ENCODE data around the gene RGCC.

Gene RGCC

DNA sequence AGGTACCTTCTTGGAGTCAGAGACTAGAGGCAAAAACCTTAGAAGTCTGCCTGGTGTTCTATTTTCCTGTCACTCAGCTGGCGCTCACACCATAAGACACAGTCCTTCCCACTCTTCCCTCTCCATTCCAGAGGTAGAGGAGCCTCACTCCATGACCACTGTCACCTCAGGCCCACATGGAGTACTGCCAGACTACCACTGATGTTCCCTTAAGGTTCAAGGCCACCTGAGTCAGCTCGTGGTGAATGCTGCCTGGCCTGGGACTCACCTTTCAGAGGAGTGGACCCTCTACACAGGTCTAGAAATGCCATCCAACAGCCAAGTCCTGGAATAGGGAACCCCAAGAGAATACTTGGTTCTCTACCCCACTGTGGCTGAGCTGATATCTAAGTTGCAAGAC, 29.9 kb downstream of the RGCC start:
- Histone ChIP-seq H3K4me2 (ENCODE audit: low read depth, low read length) (no peak overlapping the region), H3K9me3 (replicated peaks; ENCODE audit: insufficient read depth, low read length) (no peaks in the 10 kb centered on the region), H3K4me1 (ENCODE audit: low read length) (peaks cover 12% of the 10 kb centered on the region), H3K9me2 (replicated peaks; ENCODE audit: insufficient read depth, low read length) (no peaks in the 10 kb centered on the region), H3K9ac (ENCODE audit: low read length) (no peak overlapping the region), H2AFZ (ENCODE audit: low read length) (no peak overlapping the region), H3K27ac (ENCODE audit: low read length) (no peak overlapping the region), H3K79me2 (ENCODE audit: low read length) (no peaks in the 10 kb centered on the region), H3K36me3 (replicated peaks; ENCODE audit: insufficient read depth, low read length) (no peaks in the 10 kb centered on the region), H3F3A (ENCODE audit: insufficient read depth, low read length) (peaks cover 11% of the 10 kb centered on the region; the same call in 1 of the 2 replicates), H4K20me1 (ENCODE audit: insufficient read depth, low read length) (no peaks in the 10 kb centered on the region), H3K4me3 (ENCODE audit: low read length) (no peak overlapping the region), H3K27me3 (replicated peaks; ENCODE audit: insufficient read depth, low read length) (no peaks in the 10 kb centered on the region)
- no peak for DNase-seq
- TF ChIP-seq, protein P1, sequence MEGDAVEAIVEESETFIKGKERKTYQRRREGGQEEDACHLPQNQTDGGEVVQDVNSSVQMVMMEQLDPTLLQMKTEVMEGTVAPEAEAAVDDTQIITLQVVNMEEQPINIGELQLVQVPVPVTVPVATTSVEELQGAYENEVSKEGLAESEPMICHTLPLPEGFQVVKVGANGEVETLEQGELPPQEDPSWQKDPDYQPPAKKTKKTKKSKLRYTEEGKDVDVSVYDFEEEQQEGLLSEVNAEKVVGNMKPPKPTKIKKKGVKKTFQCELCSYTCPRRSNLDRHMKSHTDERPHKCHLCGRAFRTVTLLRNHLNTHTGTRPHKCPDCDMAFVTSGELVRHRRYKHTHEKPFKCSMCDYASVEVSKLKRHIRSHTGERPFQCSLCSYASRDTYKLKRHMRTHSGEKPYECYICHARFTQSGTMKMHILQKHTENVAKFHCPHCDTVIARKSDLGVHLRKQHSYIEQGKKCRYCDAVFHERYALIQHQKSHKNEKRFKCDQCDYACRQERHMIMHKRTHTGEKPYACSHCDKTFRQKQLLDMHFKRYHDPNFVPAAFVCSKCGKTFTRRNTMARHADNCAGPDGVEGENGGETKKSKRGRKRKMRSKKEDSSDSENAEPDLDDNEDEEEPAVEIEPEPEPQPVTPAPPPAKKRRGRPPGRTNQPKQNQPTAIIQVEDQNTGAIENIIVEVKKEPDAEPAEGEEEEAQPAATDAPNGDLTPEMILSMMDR (IDR thresholded peaks at IDR 0.05; ENCODE audit: low read length) = no peak
- TF ChIP-seq EZH2 (optimal IDR thresholded peaks at IDR 0.05; ENCODE audit: low read depth, low read length) (no peak), EZH2phosphoT487 (IDR thresholded peaks at IDR 0.05; ENCODE audit: low read length) (no peak)

DNA sequence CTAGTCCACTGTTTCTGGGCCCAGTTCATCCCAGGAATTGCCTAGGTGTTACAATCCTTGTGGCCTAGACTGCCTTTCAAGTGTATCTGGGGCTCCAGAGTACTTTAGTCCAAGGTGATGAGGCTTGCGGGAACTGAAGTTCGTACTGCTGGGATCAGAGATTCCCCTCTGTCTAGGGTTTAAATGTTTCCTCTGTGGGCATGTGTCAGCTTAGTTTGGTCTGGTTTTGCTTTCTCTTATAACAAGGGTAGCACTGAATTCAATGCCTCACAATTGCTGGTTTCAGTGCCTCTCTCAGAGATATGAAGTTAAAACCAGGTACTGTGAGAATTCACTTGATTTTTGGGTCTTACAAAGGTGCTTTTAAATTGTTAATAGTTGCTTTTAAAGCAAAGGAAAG, 30.8 kb downstream of the RGCC start:
- DNase-seq = peak; percentile 61

DNA sequence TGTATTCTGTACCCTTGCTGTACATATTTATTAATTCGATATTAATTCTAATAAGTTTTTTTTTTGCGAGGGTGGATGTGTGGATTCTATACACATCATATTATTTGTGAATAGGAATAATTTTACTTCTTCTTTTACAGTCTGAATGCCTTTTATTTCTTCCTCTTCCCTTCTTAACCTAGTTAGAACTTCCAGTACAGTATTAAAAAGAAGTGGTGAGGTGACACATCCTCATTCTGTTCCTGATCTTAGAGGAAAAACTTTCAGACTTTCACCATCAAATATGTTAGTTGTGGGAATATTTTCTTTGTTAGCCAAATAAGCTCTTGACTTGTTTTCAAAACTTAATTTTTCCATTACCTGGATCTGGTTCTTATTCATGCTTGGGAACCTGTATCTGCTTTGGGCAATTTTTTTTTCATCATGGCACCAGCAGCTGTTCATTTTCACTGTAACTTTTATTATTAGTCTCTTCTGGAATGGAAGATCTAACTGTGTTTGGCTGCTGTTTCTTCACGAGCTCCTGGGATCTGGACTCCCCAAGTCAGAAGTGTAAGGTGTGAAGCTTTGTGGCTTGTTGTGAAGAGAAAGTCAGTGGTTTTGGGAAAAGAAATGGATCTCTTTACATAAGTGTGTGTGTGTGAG, 33.1 kb downstream of the RGCC start:
- Histone ChIP-seq H3K36me3 (replicated peaks; ENCODE audit: insufficient read depth, low read length) (no peaks in the 10 kb centered on the region), H3K27me3 (replicated peaks; ENCODE audit: insufficient read depth, low read length) (no peaks in the 10 kb centered on the region), H3K4me3 (ENCODE audit: low read length) (no peak overlapping the region), H3K9me2 (replicated peaks; ENCODE audit: insufficient read depth, low read length) (no peaks in the 10 kb centered on the region), H3K9me3 (replicated peaks; ENCODE audit: insufficient read depth, low read length) (no peaks in the 10 kb centered on the region), H3K4me2 (ENCODE audit: low read depth, low read length) (no peak overlapping the region), H2AFZ (ENCODE audit: low read length) (no peak overlapping the region), H4K20me1 (ENCODE audit: insufficient read depth, low read length) (no peaks in the 10 kb centered on the region), H3K9ac (ENCODE audit: low read length) (no peak overlapping the region), H3K4me1 (ENCODE audit: low read length) (peaks cover 29% of the 10 kb centered on the region), H3F3A (ENCODE audit: insufficient read depth, low read length) (peaks cover 11% of the 10 kb centered on the region), H3K79me2 (ENCODE audit: low read length) (no peaks in the 10 kb centered on the region), H3K27ac (ENCODE audit: low read length) (no peak overlapping the region)
- TF ChIP-seq EZH2phosphoT487 (IDR thresholded peaks at IDR 0.05; ENCODE audit: low read length) (no peak), EZH2 (optimal IDR thresholded peaks at IDR 0.05; ENCODE audit: low read depth, low read length) (no peak)
- TF ChIP-seq, protein P1 (IDR thresholded peaks at IDR 0.05; ENCODE audit: low read length) = no peak
- DNase-seq = no peak

More for the DNA sequence above, 30.8 kb downstream of the RGCC start:
- peak overlapping the region; percentile 71 for H3K27ac ChIP-seq (ENCODE audit: low read length)
- no peaks in the 10 kb centered on the region for H3K79me2 ChIP-seq (ENCODE audit: low read length)
- no peak for TF ChIP-seq EZH2phosphoT487 (IDR thresholded peaks at IDR 0.05; ENCODE audit: low read length)
- TF ChIP-seq, protein P1 (IDR thresholded peaks at IDR 0.05; ENCODE audit: low read length) = no peak
- TF ChIP-seq EZH2 (optimal IDR thresholded peaks at IDR 0.05; ENCODE audit: low read depth, low read length) = no peak
- H3K9me3 ChIP-seq (replicated peaks; ENCODE audit: insufficient read depth, low read length) = no peaks in the 10 kb centered on the region
- H3K4me1 ChIP-seq (ENCODE audit: low read length) = peaks cover 21% of the 10 kb centered on the region
- H2AFZ ChIP-seq (ENCODE audit: low read length) = peak overlapping the region; percentile 65
- no peaks in the 10 kb centered on the region for H3K27me3 ChIP-seq (replicated peaks; ENCODE audit: insufficient read depth, low read length)
- H3K36me3 ChIP-seq (replicated peaks; ENCODE audit: insufficient read depth, low read length) = no peaks in the 10 kb centered on the region
- H4K20me1 ChIP-seq (ENCODE audit: insufficient read depth, low read length) = no peaks in the 10 kb centered on the region
- peak overlapping the region; percentile 4; the same call in 1 of the 2 replicates for H3K4me3 ChIP-seq (ENCODE audit: low read length)
- H3K9ac ChIP-seq (ENCODE audit: low read length) = peak overlapping the region; percentile 38; the same call in 1 of the 2 replicates
- peaks cover 11% of the 10 kb centered on the region for H3F3A ChIP-seq (ENCODE audit: insufficient read depth, low read length)
- no peaks in the 10 kb centered on the region for H3K9me2 ChIP-seq (replicated peaks; ENCODE audit: insufficient read depth, low read length)
- H3K4me2 ChIP-seq (ENCODE audit: low read depth, low read length) = peak overlapping the region; percentile 57; the same call in 1 of the 2 replicates

All from MM.1S (cell line).